Body of pancreas (tissue), 4 donors: ENCODE measurements around the gene CFL1.

Experiments
- CTCF ChIP-seq, 7 experiments: fragments of 450-650 bp in 4 of 7; fragments of 200-600 bp in 3 of 7; sonication (generic) in 3 of 7; IDR thresholded peaks; one replicate each; pipeline ENCODE4 v1.5.1; 2016 to 2019; ENCODE audit warnings: antibody characterized with exemption in 7 of 7
- POLR2A ChIP-seq, 3 donors: fragments of 450-650 bp; IDR thresholded peaks; one replicate each; pipeline ENCODE4 v1.6.1; 2016; ENCODE audit warnings: antibody characterized with exemption in 3 of 3, mild to moderate bottlenecking in 2 of 3

- TF ChIP-seq POLR2A (IDR thresholded peaks at IDR 0.05) (no peak), CTCF (IDR thresholded peaks at IDR 0.05) (no peak)
Measured at GRCh38 chr11:65849366-65849765, 8.6 kb downstream of the CFL1 start.
